Measurements from ENCODE around the gene LYPD5. TPM values are rescaled to one million over a fixed set of nuclear protein-coding genes. Genes with fewer than 3 reads are reported as not detected.
"Not testable (repeated sequence)": the region's sequence is repeated elsewhere in the genome, so short reads cannot be mapped to it uniquely, and the experiment has no call there.

Gene LYPD5
- total and polyA plus RNA-seq, 7 donors = 0.22 to 0.79 (median 0.27) TPM

GRCh38 chr19:43778651-43779050 lies 23.6 kb downstream of the LYPD5 start:
- 91 to 100% (median 94%) methylated on average over 1 of the region's 1 CpG for WGBS, 3 donors
- no peaks in the 10 kb centered on the region for H3K36me3 ChIP-seq (ENCODE audit: insufficient read depth in 1 of 2, low read depth in 1 of 2)
- no peak overlapping the region for H3K27ac ChIP-seq
- no peak for ATAC-seq
- TF ChIP-seq, protein P1, sequence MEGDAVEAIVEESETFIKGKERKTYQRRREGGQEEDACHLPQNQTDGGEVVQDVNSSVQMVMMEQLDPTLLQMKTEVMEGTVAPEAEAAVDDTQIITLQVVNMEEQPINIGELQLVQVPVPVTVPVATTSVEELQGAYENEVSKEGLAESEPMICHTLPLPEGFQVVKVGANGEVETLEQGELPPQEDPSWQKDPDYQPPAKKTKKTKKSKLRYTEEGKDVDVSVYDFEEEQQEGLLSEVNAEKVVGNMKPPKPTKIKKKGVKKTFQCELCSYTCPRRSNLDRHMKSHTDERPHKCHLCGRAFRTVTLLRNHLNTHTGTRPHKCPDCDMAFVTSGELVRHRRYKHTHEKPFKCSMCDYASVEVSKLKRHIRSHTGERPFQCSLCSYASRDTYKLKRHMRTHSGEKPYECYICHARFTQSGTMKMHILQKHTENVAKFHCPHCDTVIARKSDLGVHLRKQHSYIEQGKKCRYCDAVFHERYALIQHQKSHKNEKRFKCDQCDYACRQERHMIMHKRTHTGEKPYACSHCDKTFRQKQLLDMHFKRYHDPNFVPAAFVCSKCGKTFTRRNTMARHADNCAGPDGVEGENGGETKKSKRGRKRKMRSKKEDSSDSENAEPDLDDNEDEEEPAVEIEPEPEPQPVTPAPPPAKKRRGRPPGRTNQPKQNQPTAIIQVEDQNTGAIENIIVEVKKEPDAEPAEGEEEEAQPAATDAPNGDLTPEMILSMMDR (IDR thresholded peaks at IDR 0.05) = no peak
- DNase-seq = no peak
- H3K4me1 ChIP-seq = peaks cover 4% of the 10 kb centered on the region
- no peaks in the 10 kb centered on the region for H3K9me3 ChIP-seq
- intact Hi-C loops (cut with DNase I) = no loop called here
- peaks cover 0 to 26% (median 2%) of the 10 kb centered on the region in 3 donors for H3K27me3 ChIP-seq (ENCODE audit: insufficient read depth in 3 of 3, low read length in 2 of 3)
- no peak overlapping the region for H3K4me3 ChIP-seq

- no peaks in the 10 kb centered on the region for H3K36me3 ChIP-seq (ENCODE audit: insufficient read depth in 1 of 2, low read depth in 1 of 2)
- peaks cover 4% of the 10 kb centered on the region for H3K4me1 ChIP-seq
- H3K9me3 ChIP-seq = no peaks in the 10 kb centered on the region
- ATAC-seq (no peak), DNase-seq (peak in 1 of 2 donors; percentile 53)
- no peak overlapping the region for H3K4me3 ChIP-seq
- peaks cover 0 to 23% (median 2%) of the 10 kb centered on the region in 3 donors for H3K27me3 ChIP-seq (ENCODE audit: insufficient read depth in 3 of 3, low read length in 2 of 3)
- WGBS, 3 donors = 7 to 14% (median 13%) methylated on average over 4 of the region's 4 CpGs
- no peak overlapping the region for H3K27ac ChIP-seq
- TF ChIP-seq, protein P1 (IDR thresholded peaks at IDR 0.05) = no peak
- intact Hi-C loops (cut with DNase I) = no loop called here
These were observed 25.0 kb downstream of the LYPD5 start for GRCh38 chr19:43777163-43777695.

DNA sequence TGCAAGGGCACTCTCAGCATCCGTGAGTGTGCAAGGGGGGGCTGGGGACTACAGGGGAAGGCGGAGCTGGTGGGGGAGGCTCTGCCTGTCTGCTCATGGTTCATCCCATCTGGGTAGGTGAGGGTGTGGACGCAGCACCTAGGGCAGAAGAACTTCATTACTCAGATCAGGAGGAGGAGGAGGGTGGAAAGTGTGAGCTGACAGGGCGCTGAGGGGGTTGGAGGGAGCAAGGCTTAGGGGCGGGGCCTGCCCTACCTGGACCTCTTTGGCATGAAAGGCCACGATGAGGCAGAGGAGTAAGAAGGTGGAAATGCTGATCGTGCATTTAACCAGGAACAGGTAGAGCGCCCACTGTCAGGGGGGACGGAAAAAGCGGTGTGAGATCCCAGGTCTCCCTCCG lies 26.0 kb downstream of the LYPD5 start:
- WGBS, 3 donors = 70 to 81% (median 76%) methylated on average over 11 of the region's 11 CpGs
- no peak overlapping the region for H3K27ac ChIP-seq
- ATAC-seq (no peak), DNase-seq (peak in 1 of 2 donors; percentile 6)
- H3K9me3 ChIP-seq = no peaks in the 10 kb centered on the region
- peaks cover 4% of the 10 kb centered on the region for H3K4me1 ChIP-seq
- intact Hi-C loops (cut with DNase I) = no loop called here
- no peak overlapping the region for H3K4me3 ChIP-seq
- H3K36me3 ChIP-seq (ENCODE audit: insufficient read depth in 1 of 2, low read depth in 1 of 2) = no peaks in the 10 kb centered on the region
- H3K27me3 ChIP-seq (ENCODE audit: insufficient read depth in 3 of 3, low read length in 2 of 3) = peaks cover 0 to 25% (median 2%) of the 10 kb centered on the region in 3 donors
- TF ChIP-seq, protein P1 (IDR thresholded peaks at IDR 0.05) = no peak

GRCh38 chr19:43775299-43775890 lies 26.9 kb downstream of the LYPD5 start:
- H3K4me1 ChIP-seq = peaks cover 4% of the 10 kb centered on the region
- 92 to 95% (median 93%) methylated on average over 7 of the region's 7 CpGs for WGBS, 3 donors
- H3K27me3 ChIP-seq (ENCODE audit: insufficient read depth in 3 of 3, low read length in 2 of 3) = peaks cover 0 to 20% (median 2%) of the 10 kb centered on the region in 3 donors
- ATAC-seq (no peak), DNase-seq (no peak)
- intact Hi-C loops (cut with DNase I) = no loop called here
- TF ChIP-seq, protein P1 (IDR thresholded peaks at IDR 0.05) = no peak
- H3K27ac ChIP-seq = no peak overlapping the region
- no peak overlapping the region for H3K4me3 ChIP-seq
- H3K36me3 ChIP-seq (ENCODE audit: insufficient read depth in 1 of 2, low read depth in 1 of 2) = no peaks in the 10 kb centered on the region
- H3K9me3 ChIP-seq = no peaks in the 10 kb centered on the region

- peak overlapping the region; percentile 51 for H3K4me3 ChIP-seq
- WGBS, 3 donors = 51 to 63% (median 57%) methylated on average over 11 of the region's 11 CpGs
- H3K4me1 ChIP-seq; intact Hi-C loops (cut with DNase I); H3K27ac ChIP-seq; H3K9me3 ChIP-seq; DNase-seq; H3K36me3 ChIP-seq (ENCODE audit: insufficient read depth in 1 of 2, low read depth in 1 of 2): not testable (repeated sequence)
- H3K27me3 ChIP-seq (ENCODE audit: insufficient read depth in 3 of 3, low read length in 2 of 3) = peaks cover 0 to 20% (median 3%) of the 10 kb centered on the region in 3 donors
- peak in 1 of 4 donors; percentile 8 for ATAC-seq
These were observed 27.3 kb downstream of the LYPD5 start for GRCh38 chr19:43774940-43775258.
